SW480 (cell line): ENCODE results near the gene SLC7A10.
A peak's percentile ranks its signal among the peaks of the same experiment; 100 is the strongest.

Source experiments
- DNase-seq: peaks from one replicate; pipeline ENCODE4 v3.0.0-alpha.2; 2016; ENCODE audit warnings: low spot score

SLC7A10 gene

GRCh38 chr19:33225458-33225926 lies at the start of gene SLC7A10:
Gene SLC7A10 (minus strand): TSS chr19:33225850. CDS start chr19:33225703, 147 bp downstream.
- no peak for DNase-seq

GRCh38 chr19:33274663-33275558 lies 49.3 kb upstream of the SLC7A10 start:
- no peak for DNase-seq

- DNase-seq = peak; percentile 91
Observed at GRCh38 chr19:33273881-33274662, 48.4 kb upstream of the SLC7A10 start.

- no peak for DNase-seq
Observed at GRCh38 chr19:33273065-33273736, 47.6 kb upstream of the SLC7A10 start.

- DNase-seq = no peak
Observed at GRCh38 chr19:33271246-33272021, 45.8 kb upstream of the SLC7A10 start.

GRCh38 chr19:33270769-33271168 lies 45.1 kb upstream of the SLC7A10 start:
- DNase-seq = no peak

GRCh38 chr19:33269016-33269415 lies 43.4 kb upstream of the SLC7A10 start:
- DNase-seq = no peak

GRCh38 chr19:33268162-33268991 lies 42.7 kb upstream of the SLC7A10 start:
- DNase-seq = no peak

GRCh38 chr19:33267706-33268105 lies 42.1 kb upstream of the SLC7A10 start:
- no peak for DNase-seq

- no peak for DNase-seq
Observed at GRCh38 chr19:33266974-33267484, 41.4 kb upstream of the SLC7A10 start.

GRCh38 chr19:33264881-33265445 lies 39.3 kb upstream of the SLC7A10 start:
- DNase-seq = no peak

- DNase-seq = no peak
Observed at GRCh38 chr19:33263325-33264023, 37.8 kb upstream of the SLC7A10 start.

- DNase-seq = no peak
Observed at GRCh38 chr19:33261511-33262189, 36.0 kb upstream of the SLC7A10 start.

- DNase-seq = peak; percentile 46
Observed at GRCh38 chr19:33260628-33261418, 35.2 kb upstream of the SLC7A10 start.

GRCh38 chr19:33259539-33259938 lies 33.9 kb upstream of the SLC7A10 start:
- DNase-seq = no peak

- no peak for DNase-seq
Observed at GRCh38 chr19:33257828-33258227, 32.2 kb upstream of the SLC7A10 start.

GRCh38 chr19:33256261-33256660 lies 30.6 kb upstream of the SLC7A10 start:
- no peak for DNase-seq

- DNase-seq = no peak
Observed at GRCh38 chr19:33255781-33256180, 30.1 kb upstream of the SLC7A10 start.
